Measurements from ENCODE around the gene PAX3.

Gene PAX3

GRCh38 chr2:222296911-222297599 lies 1.7 kb downstream of the PAX3 start:
- DNase-seq (ENCODE audit: low read depth) = no peak

DNA sequence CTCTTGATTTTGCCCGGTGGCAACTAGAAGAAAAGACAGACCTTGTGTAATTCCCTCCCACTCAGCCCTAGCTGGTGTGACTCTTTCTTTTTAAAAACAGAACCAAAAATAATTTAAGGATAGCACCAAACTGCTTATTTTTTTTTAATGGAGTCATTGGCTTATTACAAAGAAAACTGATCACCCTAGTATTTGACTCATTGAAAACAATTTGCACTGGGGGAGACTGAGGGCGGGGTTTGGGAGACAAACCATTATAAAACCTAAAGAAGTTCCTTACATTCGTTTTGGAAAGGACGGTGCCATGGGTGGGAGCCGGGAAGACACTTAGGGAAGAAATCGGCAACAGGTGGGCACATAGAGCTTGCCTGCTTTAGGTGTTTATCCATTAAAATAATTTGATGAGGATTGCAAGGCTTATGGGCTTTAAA lies 2.5 kb downstream of the PAX3 start:
- no peak for DNase-seq (ENCODE audit: low read depth)

- no peak for DNase-seq (ENCODE audit: low read depth)
These were observed 3.3 kb downstream of the PAX3 start for GRCh38 chr2:222295368-222296062.

DNA sequence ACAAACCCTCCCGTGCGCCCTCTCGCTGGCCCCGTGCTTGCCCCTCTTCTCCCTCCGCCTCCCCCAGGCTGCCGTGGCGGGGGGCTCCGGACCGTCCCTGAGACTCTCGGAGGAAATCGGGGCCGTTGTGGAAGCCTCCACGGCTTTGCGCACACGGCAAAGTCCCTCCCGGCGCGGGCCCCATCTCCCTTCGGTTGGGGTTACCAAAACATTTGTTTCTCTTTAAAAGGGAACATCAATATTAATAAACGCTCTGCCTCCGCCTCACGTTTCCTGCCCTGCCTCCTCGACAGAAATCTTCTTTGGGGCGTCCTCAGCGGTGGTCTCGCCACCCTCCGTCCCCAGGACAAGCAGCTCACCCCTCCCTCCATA lies 3.8 kb downstream of the PAX3 start:
- DNase-seq (ENCODE audit: low read depth) = no peak

GRCh38 chr2:222293660-222294630 lies 4.9 kb downstream of the PAX3 start:
- DNase-seq (ENCODE audit: low read depth) = no peak

- no peak for DNase-seq (ENCODE audit: low read depth)
These were observed 6.4 kb downstream of the PAX3 start for GRCh38 chr2:222292149-222293134.

DNA sequence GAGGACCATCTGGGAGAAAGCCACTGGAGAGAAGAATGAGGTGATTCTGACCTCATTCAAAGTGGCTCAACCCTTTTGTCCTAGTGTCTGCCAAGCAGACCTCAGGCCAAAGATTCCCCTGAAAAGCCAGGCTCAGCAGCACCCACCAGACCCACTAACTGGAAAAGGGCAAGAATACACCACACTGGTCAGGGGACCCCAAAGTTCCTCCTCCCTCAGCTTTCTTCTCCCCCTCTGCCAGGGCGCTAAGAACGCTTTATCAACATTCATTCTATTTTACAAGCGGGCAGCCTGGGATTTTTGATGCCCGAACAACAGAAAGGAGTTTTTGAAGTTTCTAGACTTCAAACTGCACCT lies 7.3 kb downstream of the PAX3 start:
- no peak for DNase-seq (ENCODE audit: low read depth)

- no peak for DNase-seq (ENCODE audit: low read depth)
These were observed 7.9 kb downstream of the PAX3 start for GRCh38 chr2:222290736-222291484.

DNA sequence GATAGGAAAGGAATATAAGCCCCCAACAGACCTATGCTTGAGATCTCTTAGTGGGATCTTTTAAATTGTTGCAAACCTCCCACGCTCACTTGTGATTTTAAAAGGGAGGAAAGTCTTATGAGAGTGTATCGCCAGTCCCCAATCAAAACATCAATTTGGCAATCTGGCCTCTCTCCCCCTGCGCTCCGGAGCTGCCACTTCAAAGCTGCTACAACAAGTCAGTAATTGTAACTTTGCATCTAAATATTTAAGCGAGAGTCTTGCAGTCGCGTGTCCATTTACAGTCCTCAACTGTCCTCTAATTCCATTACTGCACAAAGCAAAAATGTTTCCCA lies 8.4 kb downstream of the PAX3 start:
- DNase-seq (ENCODE audit: low read depth) = no peak

DNA sequence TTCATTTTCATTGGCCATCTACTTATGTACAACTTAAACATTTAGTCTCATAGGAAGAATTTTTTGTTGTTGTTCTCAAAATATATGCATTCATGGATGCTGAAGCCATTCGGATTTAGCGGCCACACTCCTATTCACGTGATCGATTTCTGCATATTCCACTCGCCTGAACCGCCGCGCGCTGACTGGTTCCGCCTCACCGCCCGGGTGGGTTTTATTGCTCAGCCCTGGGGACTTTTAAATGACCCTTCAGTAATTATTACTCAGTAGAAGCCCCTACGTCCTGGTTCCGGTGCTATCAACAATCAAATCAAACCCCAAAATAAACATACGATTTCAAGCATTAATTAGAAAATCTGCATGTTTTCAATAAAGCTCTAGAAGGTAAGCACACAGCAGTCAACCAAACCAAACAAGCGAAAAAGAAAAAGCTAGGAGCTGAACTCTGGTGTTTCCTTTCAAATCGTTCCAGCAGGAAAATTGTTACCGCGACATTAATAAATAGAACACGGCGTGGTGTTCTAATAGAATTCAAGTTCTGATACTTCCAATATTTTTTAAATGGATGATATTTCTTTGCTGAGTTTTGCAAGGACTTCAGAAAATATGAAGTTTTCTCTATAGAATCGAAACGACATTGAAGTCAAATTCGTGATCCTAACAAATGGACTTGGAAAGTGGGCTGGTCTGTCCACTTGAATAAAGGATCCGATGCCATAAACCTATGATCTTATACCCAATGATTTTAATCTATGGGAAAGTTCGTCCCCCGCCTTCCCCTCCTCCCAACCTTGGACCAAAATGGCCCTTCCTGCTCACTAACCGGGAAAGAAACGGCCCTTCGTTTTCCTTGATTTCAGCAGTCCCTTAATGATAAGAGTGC lies 9.3 kb downstream of the PAX3 start:
- no peak for DNase-seq (ENCODE audit: low read depth)

GRCh38 chr2:222288590-222289277 lies 10.1 kb downstream of the PAX3 start:
- DNase-seq (ENCODE audit: low read depth) = no peak

DNA sequence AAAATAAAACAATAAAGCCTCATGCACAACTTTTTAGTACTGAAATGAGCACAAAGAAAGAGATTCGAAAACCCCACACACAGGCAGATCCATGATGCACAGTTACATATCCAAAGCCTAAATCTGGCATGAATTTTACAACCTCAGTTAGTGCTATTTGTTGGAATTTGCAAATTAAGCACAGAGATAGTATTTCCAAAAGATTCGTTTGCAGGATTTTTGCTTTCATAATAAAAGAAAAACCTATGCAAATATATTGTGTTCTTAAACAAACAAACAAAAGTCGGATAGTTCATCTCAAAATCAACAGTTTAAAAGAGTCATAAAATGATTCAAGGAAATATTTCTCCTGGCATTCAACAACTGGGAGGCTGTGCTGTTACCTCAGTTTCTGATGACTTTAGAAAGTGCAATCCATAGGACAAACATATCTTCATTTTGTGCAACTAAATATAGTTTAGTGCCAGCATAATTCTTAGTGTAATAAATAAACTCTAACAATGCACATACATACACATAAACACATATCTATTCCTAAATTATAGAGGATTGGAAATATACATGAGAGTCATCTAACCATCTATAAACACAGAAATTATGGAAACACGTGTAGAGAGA lies 10.8 kb downstream of the PAX3 start:
- no peak for DNase-seq (ENCODE audit: low read depth)

GRCh38 chr2:222284466-222284865 lies 14.3 kb downstream of the PAX3 start:
- DNase-seq (ENCODE audit: low read depth) = no peak

GRCh38 chr2:222283634-222284033 lies 15.2 kb downstream of the PAX3 start:
- no peak for DNase-seq (ENCODE audit: low read depth)

GRCh38 chr2:222281506-222281905 lies 17.3 kb downstream of the PAX3 start:
- no peak for DNase-seq (ENCODE audit: low read depth)

- no peak for DNase-seq (ENCODE audit: low read depth)
These were observed 18.0 kb downstream of the PAX3 start for GRCh38 chr2:222280795-222281194.

DNA sequence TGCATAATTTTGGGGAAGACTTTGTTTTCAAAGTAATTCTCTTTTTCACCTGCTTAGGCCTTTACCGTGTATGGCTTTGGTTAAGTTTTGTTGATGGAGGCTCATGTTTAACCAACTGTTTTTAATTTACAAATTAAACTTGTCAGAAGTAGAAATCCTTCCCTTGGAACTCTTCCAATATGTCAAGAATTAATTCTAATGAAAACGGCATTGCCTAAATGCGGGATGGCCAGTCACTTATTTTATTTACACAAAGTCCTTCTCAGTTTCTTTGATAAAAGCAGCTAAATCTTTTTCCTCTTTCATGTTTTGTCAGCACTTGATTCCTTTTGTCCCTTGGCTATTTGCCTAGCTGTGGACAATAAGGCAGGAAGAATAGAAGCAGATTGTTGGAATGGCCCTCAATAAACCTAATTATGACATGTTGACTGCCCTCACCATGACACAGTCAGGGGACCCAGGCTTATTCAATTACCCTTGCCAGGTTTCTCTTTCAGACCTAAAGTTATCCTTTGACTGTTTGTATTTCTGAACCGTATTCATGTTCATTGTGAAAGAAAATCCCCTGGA lies 26.3 kb downstream of the PAX3 start:
- DNase-seq (ENCODE audit: low read depth) = no peak

- DNase-seq (ENCODE audit: low read depth) = no peak
These were observed 26.9 kb downstream of the PAX3 start for GRCh38 chr2:222271854-222272253.

DNA sequence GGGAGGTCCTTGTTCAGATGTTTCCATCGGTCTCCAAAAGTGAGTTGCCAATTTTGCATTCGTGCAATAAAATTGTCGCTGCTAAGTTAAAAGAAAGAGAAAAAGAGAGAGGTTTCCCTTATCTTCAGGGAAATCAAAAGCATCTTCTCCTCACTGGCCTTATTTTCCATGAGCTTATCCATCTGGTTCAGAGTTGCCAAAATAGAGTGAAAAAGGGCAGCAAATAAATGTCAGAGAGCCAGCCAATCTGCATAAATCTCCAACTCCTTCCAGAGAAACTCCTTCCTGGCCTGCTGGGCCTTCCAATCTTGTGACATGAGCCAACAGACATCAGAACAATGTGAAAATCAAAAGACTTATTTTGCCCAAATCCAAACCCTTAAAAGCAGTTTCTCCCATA lies 28.4 kb downstream of the PAX3 start:
- DNase-seq (ENCODE audit: low read depth) = no peak

Measured in T-helper 22 cell (primary cell).